ENCODE results near the gene PAOX.
"Not testable (repeated sequence)": the region's sequence is repeated elsewhere in the genome, so short reads cannot be mapped to it uniquely, and the experiment has no call there.

DNA sequence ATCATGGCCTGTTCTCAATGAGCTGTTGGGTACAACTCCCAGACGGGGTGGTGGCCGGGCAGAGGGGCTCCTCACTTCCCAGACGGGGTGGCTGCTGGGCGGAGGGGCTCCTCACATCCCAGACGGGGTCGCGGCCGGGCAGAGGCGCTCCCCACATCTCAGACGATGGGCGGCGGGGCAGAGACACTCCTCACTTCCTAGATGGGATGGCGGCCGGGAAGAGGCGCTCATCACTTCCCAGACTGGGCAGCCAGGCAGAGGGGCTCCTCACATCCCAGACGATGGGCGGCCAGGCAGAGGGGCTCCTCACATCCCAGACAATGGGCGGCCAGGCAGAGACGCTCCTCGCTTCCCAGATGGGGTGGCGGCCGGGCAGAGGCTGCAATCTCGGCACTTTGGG lies 35.3 kb downstream of the PAOX start:
- not testable (repeated sequence) for TF ChIP-seq ZNF274 (IDR thresholded peaks at IDR 0.05; ENCODE audit: low read length); ZNF274 (tag by site-specific recombination; IDR thresholded peaks at IDR 0.05; ENCODE audit: borderline replicate concordance); ZNF664 (tag by site-specific recombination; IDR thresholded peaks at IDR 0.05); BCL11A (tag by site-specific recombination; IDR thresholded peaks at IDR 0.05; ENCODE audit: low read depth); ZNF843 (tag by site-specific recombination; IDR thresholded peaks at IDR 0.05); ZNF416 (tag by site-specific recombination; IDR thresholded peaks at IDR 0.05)
- TF ChIP-seq, protein P1, sequence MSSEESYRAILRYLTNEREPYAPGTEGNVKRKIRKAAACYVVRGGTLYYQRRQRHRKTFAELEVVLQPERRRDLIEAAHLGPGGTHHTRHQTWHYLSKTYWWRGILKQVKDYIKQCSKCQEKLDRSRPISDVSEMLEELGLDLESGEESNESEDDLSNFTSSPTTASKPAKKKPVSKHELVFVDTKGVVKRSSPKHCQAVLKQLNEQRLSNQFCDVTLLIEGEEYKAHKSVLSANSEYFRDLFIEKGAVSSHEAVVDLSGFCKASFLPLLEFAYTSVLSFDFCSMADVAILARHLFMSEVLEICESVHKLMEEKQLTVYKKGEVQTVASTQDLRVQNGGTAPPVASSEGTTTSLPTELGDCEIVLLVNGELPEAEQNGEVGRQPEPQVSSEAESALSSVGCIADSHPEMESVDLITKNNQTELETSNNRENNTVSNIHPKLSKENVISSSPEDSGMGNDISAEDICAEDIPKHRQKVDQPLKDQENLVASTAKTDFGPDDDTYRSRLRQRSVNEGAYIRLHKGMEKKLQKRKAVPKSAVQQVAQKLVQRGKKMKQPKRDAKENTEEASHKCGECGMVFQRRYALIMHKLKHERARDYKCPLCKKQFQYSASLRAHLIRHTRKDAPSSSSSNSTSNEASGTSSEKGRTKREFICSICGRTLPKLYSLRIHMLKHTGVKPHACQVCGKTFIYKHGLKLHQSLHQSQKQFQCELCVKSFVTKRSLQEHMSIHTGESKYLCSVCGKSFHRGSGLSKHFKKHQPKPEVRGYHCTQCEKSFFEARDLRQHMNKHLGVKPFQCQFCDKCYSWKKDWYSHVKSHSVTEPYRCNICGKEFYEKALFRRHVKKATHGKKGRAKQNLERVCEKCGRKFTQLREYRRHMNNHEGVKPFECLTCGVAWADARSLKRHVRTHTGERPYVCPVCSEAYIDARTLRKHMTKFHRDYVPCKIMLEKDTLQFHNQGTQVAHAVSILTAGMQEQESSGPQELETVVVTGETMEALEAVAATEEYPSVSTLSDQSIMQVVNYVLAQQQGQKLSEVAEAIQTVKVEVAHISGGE (tag by site-specific recombination; conservative IDR thresholded peaks at IDR 0.05; ENCODE audit: low read depth): not testable (repeated sequence)
- TF ChIP-seq, protein P2, sequence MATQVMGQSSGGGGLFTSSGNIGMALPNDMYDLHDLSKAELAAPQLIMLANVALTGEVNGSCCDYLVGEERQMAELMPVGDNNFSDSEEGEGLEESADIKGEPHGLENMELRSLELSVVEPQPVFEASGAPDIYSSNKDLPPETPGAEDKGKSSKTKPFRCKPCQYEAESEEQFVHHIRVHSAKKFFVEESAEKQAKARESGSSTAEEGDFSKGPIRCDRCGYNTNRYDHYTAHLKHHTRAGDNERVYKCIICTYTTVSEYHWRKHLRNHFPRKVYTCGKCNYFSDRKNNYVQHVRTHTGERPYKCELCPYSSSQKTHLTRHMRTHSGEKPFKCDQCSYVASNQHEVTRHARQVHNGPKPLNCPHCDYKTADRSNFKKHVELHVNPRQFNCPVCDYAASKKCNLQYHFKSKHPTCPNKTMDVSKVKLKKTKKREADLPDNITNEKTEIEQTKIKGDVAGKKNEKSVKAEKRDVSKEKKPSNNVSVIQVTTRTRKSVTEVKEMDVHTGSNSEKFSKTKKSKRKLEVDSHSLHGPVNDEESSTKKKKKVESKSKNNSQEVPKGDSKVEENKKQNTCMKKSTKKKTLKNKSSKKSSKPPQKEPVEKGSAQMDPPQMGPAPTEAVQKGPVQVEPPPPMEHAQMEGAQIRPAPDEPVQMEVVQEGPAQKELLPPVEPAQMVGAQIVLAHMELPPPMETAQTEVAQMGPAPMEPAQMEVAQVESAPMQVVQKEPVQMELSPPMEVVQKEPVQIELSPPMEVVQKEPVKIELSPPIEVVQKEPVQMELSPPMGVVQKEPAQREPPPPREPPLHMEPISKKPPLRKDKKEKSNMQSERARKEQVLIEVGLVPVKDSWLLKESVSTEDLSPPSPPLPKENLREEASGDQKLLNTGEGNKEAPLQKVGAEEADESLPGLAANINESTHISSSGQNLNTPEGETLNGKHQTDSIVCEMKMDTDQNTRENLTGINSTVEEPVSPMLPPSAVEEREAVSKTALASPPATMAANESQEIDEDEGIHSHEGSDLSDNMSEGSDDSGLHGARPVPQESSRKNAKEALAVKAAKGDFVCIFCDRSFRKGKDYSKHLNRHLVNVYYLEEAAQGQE (tag by site-specific recombination; IDR thresholded peaks at IDR 0.05): not testable (repeated sequence)

Measured in HEK293 (cell line).